Activated CD8-positive, alpha-beta memory T cell treated with anti-CD3 and anti-CD28 coated beads for 24 hours (primary cell): Measurements from ENCODE around the gene IFNLR1.

Experiments used
- DNase-seq: peaks from one replicate; pipeline ENCODE4 v3.0.0-alpha.2; 2020

IFNLR1 gene

GRCh38 chr1:24147194-24147593 lies 39.9 kb downstream of the IFNLR1 start:
- DNase-seq = no peak

GRCh38 chr1:24142546-24143534 lies 44.2 kb downstream of the IFNLR1 start, which contains the start of gene IL22RA1:
IL22RA1 (minus strand) TSS chr1:24143140; CDS start chr1:24143082, 58 bp downstream.
- DNase-seq = no peak

GRCh38 chr1:24141311-24141997 lies 45.6 kb downstream of the IFNLR1 start:
- DNase-seq = no peak

- DNase-seq = no peak
These were observed 46.3 kb downstream of the IFNLR1 start for GRCh38 chr1:24140741-24141181.

- no peak for DNase-seq
These were observed 47.2 kb downstream of the IFNLR1 start for GRCh38 chr1:24139841-24140425.

GRCh38 chr1:24139222-24139489 lies 47.9 kb downstream of the IFNLR1 start:
- no peak for DNase-seq

GRCh38 chr1:24138476-24139221 lies 48.4 kb downstream of the IFNLR1 start:
- DNase-seq = no peak

- no peak for DNase-seq
These were observed 50.0 kb downstream of the IFNLR1 start for GRCh38 chr1:24136956-24137539.

GRCh38 chr1:24134376-24134775 lies 52.7 kb downstream of the IFNLR1 start:
- no peak for DNase-seq

- DNase-seq = no peak
These were observed 53.3 kb downstream of the IFNLR1 start for GRCh38 chr1:24133819-24134218.

- DNase-seq = no peak
These were observed 56.7 kb downstream of the IFNLR1 start for GRCh38 chr1:24130385-24130784.

- DNase-seq = no peak
These were observed 59.2 kb downstream of the IFNLR1 start for GRCh38 chr1:24127801-24128363.

GRCh38 chr1:24127134-24127800 lies 59.8 kb downstream of the IFNLR1 start:
- no peak for DNase-seq

GRCh38 chr1:24126672-24127023 lies 60.4 kb downstream of the IFNLR1 start:
- DNase-seq = no peak

- no peak for DNase-seq
These were observed 60.9 kb downstream of the IFNLR1 start for GRCh38 chr1:24126018-24126671.

- no peak for DNase-seq
These were observed 61.6 kb downstream of the IFNLR1 start for GRCh38 chr1:24125456-24125855.

- no peak for DNase-seq
These were observed 62.1 kb downstream of the IFNLR1 start for GRCh38 chr1:24124980-24125379.

GRCh38 chr1:24123611-24124010 lies 63.5 kb downstream of the IFNLR1 start:
- DNase-seq = no peak

GRCh38 chr1:24122776-24123175 lies 64.3 kb downstream of the IFNLR1 start:
- DNase-seq = no peak

- no peak for DNase-seq
These were observed 65.7 kb downstream of the IFNLR1 start for GRCh38 chr1:24121406-24121805.

GRCh38 chr1:24120965-24121364 lies 66.1 kb downstream of the IFNLR1 start:
- DNase-seq = no peak
